Loucy (cell line): ENCODE results near the gene ARHGAP15.

Experiments
- H2AFZ ChIP-seq: fragments of 200-600 bp; sonication (generic); 2 replicates; pipeline ENCODE4 v1.6.0; 2016; ENCODE audit warnings: antibody characterized with exemption, mild to moderate bottlenecking, low read length, moderate library complexity
- H3F3A ChIP-seq: fragments of 200-600 bp; 2 replicates; pipeline ENCODE4 v1.6.0; 2016; ENCODE audit warnings: antibody characterized with exemption, low read depth, mild to moderate bottlenecking
- H3K27me3 ChIP-seq: fragments of 200-600 bp; sonication (generic); 2 replicates; pipeline ENCODE4 v1.6.1; 2014; ENCODE audit warnings: low read length, mild to moderate bottlenecking; ENCODE audit not compliant: insufficient read depth, poor library complexity, severe bottlenecking
- H3K36me3 ChIP-seq: fragments of 200-600 bp; sonication (generic); 2 replicates; pipeline ENCODE4 v1.6.1; 2016; ENCODE audit warnings: low read length; ENCODE audit not compliant: insufficient read depth
- H3K4me1 ChIP-seq: fragments of 200-600 bp; sonication (generic); 2 replicates; pipeline ENCODE4 v1.5.1; 2014; ENCODE audit warnings: low read length, mild to moderate bottlenecking; ENCODE audit not compliant: insufficient read depth, poor library complexity, severe bottlenecking
- H3K4me2 ChIP-seq: fragments of 200-600 bp; sonication (generic); 2 replicates; pipeline ENCODE4 v1.6.0; 2014; ENCODE audit warnings: antibody characterized with exemption, low read length, low read depth, mild to moderate bottlenecking; ENCODE audit not compliant: poor library complexity, severe bottlenecking
- H3K4me3 ChIP-seq: fragments of 200-600 bp; sonication (generic); 2 replicates; pipeline ENCODE4 v1.5.1; 2014; ENCODE audit warnings: low read length, mild to moderate bottlenecking, mixed read lengths; ENCODE audit not compliant: poor library complexity, severe bottlenecking
- H3K79me2 ChIP-seq: fragments of 200-600 bp; sonication (generic); 2 replicates; pipeline ENCODE4 v1.6.1; 2014; ENCODE audit warnings: low read length; ENCODE audit not compliant: insufficient read depth
- H3K9ac ChIP-seq: fragments of 200-600 bp; sonication (generic); 2 replicates; pipeline ENCODE4 v1.6.0; 2014; ENCODE audit warnings: mild to moderate bottlenecking, low read depth, low read length, moderate library complexity; ENCODE audit not compliant: poor library complexity, severe bottlenecking
- H3K9me2 ChIP-seq: fragments of 200-600 bp; sonication (generic); replicated peaks from 2 replicates; pipeline ENCODE4 v1.6.1; 2016; ENCODE audit warnings: low read depth, low read length, mixed read lengths
- H3K9me3 ChIP-seq: fragments of 200-600 bp; sonication (generic); 2 replicates; pipeline ENCODE4 v1.6.1; 2014; ENCODE audit warnings: mild to moderate bottlenecking, antibody characterized with exemption, low read length, low read depth; ENCODE audit not compliant: insufficient read depth
- H4K20me1 ChIP-seq: fragments of 200-600 bp; sonication (generic); 2 replicates; pipeline ENCODE4 v1.6.0; 2014; ENCODE audit warnings: antibody characterized with exemption, low read length, mild to moderate bottlenecking; ENCODE audit not compliant: insufficient read depth, poor library complexity, severe bottlenecking
- CTCF ChIP-seq: fragments of 200-600 bp; sonication (generic); conservative IDR thresholded peaks from 2 replicates; pipeline ENCODE4 v1.5.1; 2014; ENCODE audit warnings: mild to moderate bottlenecking, antibody characterized with exemption, low read length
- EZH2phosphoT487 ChIP-seq: fragments of 200-600 bp; IDR thresholded peaks from 2 replicates; pipeline ENCODE4 v1.6.1; 2018; ENCODE audit warnings: antibody characterized with exemption, mild to moderate bottlenecking, moderate library complexity, borderline replicate concordance

The ARHGAP15 gene

DNA sequence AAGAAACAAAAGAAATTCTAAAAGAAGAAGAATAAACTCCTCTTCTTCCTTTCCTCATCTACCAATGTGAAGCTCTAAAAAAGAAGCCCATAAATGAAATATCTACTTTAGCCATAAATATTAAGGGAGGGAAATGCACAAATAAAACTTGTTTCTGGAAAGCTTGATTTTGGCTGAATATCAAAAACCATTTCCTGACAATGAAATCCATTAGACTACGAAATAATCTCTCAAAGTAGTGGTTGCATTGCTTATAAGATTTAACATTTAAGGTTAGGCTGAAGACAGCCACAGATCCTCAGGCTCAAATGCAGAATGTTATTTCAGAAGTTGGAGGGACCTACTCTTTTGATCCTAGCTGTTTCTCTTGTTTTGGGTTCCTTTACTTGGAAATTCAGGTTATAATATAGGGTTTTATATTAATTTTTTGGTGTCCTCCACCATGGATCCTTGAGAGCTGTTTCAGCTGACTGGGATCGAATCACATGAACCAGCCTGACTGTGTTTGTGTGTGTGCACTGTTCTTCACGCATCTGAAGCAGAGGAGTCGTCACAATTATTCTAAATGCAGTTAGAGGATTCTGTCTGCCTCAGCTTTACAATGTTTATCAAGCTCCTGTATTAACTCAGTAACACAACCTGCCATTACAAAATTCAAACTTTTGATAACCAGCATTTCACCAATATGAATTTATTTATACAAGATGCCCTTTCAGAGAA, 474.8 kb downstream of the ARHGAP15 start:
- Histone ChIP-seq H3K9me2 (no peaks in the 10 kb centered on the region), H3F3A (no peaks in the 10 kb centered on the region), H3K4me1 (peaks cover 24% of the 10 kb centered on the region), H3K27me3 (no peaks in the 10 kb centered on the region), H3K9me3 (no peaks in the 10 kb centered on the region), H3K4me3 (no peak overlapping the region), H2AFZ (no peak overlapping the region), H3K4me2 (no peak overlapping the region), H3K9ac (no peak overlapping the region), H4K20me1 (peaks cover 2% of the 10 kb centered on the region), H3K79me2 (no peaks in the 10 kb centered on the region), H3K36me3 (peaks cover 17% of the 10 kb centered on the region; the same call in 1 of the 2 replicates)
- TF ChIP-seq CTCF (no peak), EZH2phosphoT487 (no peak)

DNA sequence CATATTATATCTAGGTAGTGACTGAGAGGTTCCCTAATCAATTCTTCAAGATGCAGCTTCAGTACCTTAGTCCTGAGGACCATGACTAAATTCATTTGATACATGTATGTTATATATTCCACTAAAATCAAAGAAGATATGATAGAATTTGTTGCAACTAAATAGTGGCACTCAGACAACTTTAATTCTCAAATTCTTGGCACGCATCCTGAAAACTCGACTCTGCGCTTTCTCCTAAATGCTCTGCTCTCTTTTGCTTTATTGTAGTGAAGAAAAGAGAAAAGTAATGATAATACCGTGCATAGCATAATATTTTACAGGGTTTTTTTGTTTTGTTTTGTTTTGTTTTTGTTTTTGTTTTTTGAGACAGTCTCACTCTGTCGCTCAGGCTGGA, 475.3 kb downstream of the ARHGAP15 start:
- no peaks in the 10 kb centered on the region for H3K27me3 ChIP-seq
- peaks cover 4% of the 10 kb centered on the region for H4K20me1 ChIP-seq
- H3K4me2 ChIP-seq, result no peak overlapping the region
- H3K79me2 ChIP-seq, result no peaks in the 10 kb centered on the region
- no peaks in the 10 kb centered on the region for H3K9me2 ChIP-seq
- H3K4me1 ChIP-seq, result peaks cover 24% of the 10 kb centered on the region
- TF ChIP-seq EZH2phosphoT487 (no peak), CTCF (no peak)
- no peaks in the 10 kb centered on the region for H3F3A ChIP-seq
- no peaks in the 10 kb centered on the region for H3K9me3 ChIP-seq
- no peak overlapping the region for H2AFZ ChIP-seq
- no peak overlapping the region for H3K4me3 ChIP-seq
- peaks cover 12% of the 10 kb centered on the region; the same call in 1 of the 2 replicates for H3K36me3 ChIP-seq
- no peak overlapping the region for H3K9ac ChIP-seq

DNA sequence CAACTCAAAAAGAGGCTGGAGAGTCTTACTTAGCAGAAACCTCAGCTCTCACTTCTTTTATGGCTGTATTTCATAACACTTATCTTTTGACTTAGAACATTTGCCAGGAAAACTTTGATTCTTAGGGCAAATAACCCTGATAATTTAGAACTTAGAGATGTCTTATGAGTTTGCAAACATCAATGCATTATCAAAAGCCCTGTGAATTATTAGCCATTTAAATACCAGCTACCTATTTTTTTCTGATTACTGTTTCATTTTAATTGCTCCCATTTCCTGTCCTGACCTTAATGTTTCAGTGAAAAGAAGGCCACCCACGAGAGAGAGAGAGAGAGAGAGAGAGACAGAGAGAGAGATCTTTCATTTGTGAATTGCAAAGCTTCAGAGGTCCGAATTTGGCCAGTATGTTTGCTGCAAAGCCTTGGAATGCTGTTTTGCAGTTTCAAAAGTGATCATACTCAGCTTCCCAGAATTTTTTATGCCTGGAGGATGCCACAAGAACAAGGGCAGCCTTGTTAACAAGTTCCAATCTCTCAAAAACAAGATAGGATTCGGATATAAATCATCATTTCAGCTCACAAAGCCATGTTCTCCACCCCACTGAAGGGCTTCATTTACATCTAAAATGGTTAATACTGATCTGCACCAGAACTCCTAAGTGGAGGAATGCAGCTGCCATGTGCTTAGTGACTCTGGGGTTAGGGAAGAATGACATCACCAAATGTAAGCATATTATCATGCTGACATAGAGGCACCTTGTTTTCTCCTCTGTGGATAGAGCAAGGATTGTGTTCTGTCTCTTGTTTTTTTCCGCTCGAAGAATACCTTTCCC, 478.2 kb downstream of the ARHGAP15 start:
- H2AFZ ChIP-seq, result no peak overlapping the region
- H3K9me3 ChIP-seq, result no peaks in the 10 kb centered on the region
- H3K9me2 ChIP-seq, result no peaks in the 10 kb centered on the region
- H3K4me2 ChIP-seq, result peak overlapping the region; percentile 14
- H3K36me3 ChIP-seq, result peaks cover under 1% of the 10 kb centered on the region; the same call in 1 of the 2 replicates
- no peaks in the 10 kb centered on the region for H3K27me3 ChIP-seq
- H3K9ac ChIP-seq, result no peak overlapping the region
- H3K4me3 ChIP-seq, result no peak overlapping the region
- H3F3A ChIP-seq, result no peaks in the 10 kb centered on the region
- peaks cover 24% of the 10 kb centered on the region for H3K4me1 ChIP-seq
- peaks cover 4% of the 10 kb centered on the region for H4K20me1 ChIP-seq
- TF ChIP-seq EZH2phosphoT487, result no peak
- no peak for TF ChIP-seq CTCF
- no peaks in the 10 kb centered on the region for H3K79me2 ChIP-seq
